ENCODE results near the gene CDKN2C. TPM values are rescaled to one million over a fixed set of nuclear protein-coding genes. Genes with fewer than 3 reads are reported as not detected.

CDKN2C gene
- total RNA-seq, 6 experiments from 2014 or later, result 1.2 to 6.7 (median 3.1) TPM

DNA sequence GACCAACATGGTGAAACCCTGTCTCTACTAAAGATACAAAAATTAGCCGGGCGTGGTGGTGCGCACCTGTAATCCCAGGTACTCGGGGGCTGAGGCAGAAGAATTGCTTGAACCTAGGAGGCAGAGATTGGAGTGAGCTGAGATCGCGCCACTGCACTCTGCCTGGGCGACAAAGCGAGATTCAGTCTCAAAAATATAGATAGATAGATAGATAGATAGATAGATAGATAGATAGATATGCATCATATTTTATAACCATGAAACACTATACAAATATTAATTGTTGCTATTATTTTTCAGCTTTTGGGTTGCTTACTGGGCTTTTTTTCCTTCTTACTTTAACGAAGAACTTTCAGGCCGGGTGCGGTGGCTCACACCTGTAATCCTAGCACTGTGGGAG, 5.2 kb upstream of the CDKN2C start:
- Histone ChIP-seq H3K36me3 (no peaks in the 10 kb centered on the region), H3K9me3 (no peaks in the 10 kb centered on the region), H3K4me3 (no peak overlapping the region), H3K27ac (no peak overlapping the region), H3K4me1 (peaks cover 0 to 8% (median 4%) of the 10 kb centered on the region in 4 donors), H3K27me3 (no peaks in the 10 kb centered on the region)
- WGBS (ENCODE audit: insufficient coverage, low coverage, low lambda C conversion rate, missing lambda C conversion rate), result 98% methylated on average over 11 of the region's 11 CpGs
- intact Hi-C loops (cut with DNase I), result no loop called here
- ATAC-seq (no peak), DNase-seq (no peak)
- no peak for TF ChIP-seq POLR2A (IDR thresholded peaks at IDR 0.05)
- TF ChIP-seq, protein P1, sequence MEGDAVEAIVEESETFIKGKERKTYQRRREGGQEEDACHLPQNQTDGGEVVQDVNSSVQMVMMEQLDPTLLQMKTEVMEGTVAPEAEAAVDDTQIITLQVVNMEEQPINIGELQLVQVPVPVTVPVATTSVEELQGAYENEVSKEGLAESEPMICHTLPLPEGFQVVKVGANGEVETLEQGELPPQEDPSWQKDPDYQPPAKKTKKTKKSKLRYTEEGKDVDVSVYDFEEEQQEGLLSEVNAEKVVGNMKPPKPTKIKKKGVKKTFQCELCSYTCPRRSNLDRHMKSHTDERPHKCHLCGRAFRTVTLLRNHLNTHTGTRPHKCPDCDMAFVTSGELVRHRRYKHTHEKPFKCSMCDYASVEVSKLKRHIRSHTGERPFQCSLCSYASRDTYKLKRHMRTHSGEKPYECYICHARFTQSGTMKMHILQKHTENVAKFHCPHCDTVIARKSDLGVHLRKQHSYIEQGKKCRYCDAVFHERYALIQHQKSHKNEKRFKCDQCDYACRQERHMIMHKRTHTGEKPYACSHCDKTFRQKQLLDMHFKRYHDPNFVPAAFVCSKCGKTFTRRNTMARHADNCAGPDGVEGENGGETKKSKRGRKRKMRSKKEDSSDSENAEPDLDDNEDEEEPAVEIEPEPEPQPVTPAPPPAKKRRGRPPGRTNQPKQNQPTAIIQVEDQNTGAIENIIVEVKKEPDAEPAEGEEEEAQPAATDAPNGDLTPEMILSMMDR (IDR thresholded peaks at IDR 0.05), result no peak

GRCh38 chr1:50966991-50967390, 3.1 kb upstream of the CDKN2C start:
- H3K4me1 ChIP-seq, result peaks cover 2 to 14% (median 4%) of the 10 kb centered on the region in 4 donors
- peak overlapping the region in 1 of 3 donors; percentile 75 for H3K4me3 ChIP-seq
- H3K27me3 ChIP-seq, result no peaks in the 10 kb centered on the region
- intact Hi-C loops (cut with DNase I), result no loop called here
- no peaks in the 10 kb centered on the region for H3K36me3 ChIP-seq
- TF ChIP-seq, protein P1 (IDR thresholded peaks at IDR 0.05), result no peak
- no peak for TF ChIP-seq POLR2A (IDR thresholded peaks at IDR 0.05)
- H3K9me3 ChIP-seq, result no peaks in the 10 kb centered on the region
- DNase-seq, result no peak
- 71% methylated on average over 3 of the region's 3 CpGs for WGBS (ENCODE audit: insufficient coverage, low coverage, low lambda C conversion rate, missing lambda C conversion rate)
- peak overlapping the region; percentile 95 to 96 (median 95) for H3K27ac ChIP-seq
- no peak for ATAC-seq

DNA sequence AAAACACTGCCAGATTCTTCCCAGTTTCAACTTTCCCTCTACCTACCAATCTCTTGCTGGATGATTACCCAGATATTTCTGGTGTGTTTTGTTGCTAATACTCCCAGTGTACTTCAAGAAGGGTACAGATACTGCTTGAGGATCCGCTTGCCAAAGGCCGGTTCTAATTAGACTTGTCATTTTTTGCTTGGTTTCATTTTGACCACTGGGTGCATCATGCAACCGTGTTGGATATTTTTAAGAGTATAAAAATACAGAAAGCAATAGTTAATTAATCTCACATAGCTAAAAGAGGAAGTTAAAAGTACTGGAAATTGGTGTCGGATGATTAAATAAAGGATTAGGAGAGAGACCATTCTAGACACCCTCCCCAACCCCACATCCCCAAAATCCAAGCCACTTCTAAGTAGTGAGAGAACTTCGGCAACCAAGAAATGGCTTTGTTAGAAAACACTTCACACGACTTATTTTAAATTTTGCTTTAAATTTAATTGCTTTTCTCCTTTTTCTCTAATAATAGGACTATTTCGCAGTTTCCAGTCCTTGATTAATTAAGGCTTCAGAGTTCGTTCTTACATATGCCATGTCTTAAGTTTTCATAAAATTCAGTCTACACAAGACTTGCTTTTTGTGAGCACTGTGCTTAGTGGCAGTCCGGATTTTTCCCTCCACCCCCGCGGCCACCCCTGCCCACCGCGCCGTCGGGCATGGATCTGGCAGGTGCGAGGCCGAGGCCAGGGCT, 2.5 kb upstream of the CDKN2C start:
- no peaks in the 10 kb centered on the region for H3K9me3 ChIP-seq
- no peak for DNase-seq
- H3K4me1 ChIP-seq, result peaks cover 2 to 14% (median 4%) of the 10 kb centered on the region in 4 donors
- no peaks in the 10 kb centered on the region for H3K36me3 ChIP-seq
- no peaks in the 10 kb centered on the region for H3K27me3 ChIP-seq
- peak overlapping the region; percentile 74 to 78 (median 75) for H3K4me3 ChIP-seq
- intact Hi-C loops (cut with DNase I), result no loop called here
- ATAC-seq, result no peak
- TF ChIP-seq, protein P1 (IDR thresholded peaks at IDR 0.05), result no peak
- no peak for TF ChIP-seq POLR2A (IDR thresholded peaks at IDR 0.05)
- 11% methylated on average over 17 of the region's 17 CpGs for WGBS (ENCODE audit: insufficient coverage, low coverage, low lambda C conversion rate, missing lambda C conversion rate)
- H3K27ac ChIP-seq, result peak overlapping the region; percentile 95 to 96 (median 95)

- H3K27me3 ChIP-seq, result no peaks in the 10 kb centered on the region
- H3K27ac ChIP-seq, result peak overlapping the region; percentile 95 to 96 (median 95)
- peak overlapping the region; percentile 74 to 78 (median 75) for H3K4me3 ChIP-seq
- DNase-seq (peak; percentile 95 to 96 (median 96)), ATAC-seq (peak; percentile 87 to 95 (median 90))
- peak; percentile 87 for TF ChIP-seq POLR2A (IDR thresholded peaks at IDR 0.05)
- TF ChIP-seq, protein P1 (IDR thresholded peaks at IDR 0.05), result peak; percentile 33 to 47 (median 38)
- intact Hi-C loops (cut with DNase I), result no loop called here
- 0% methylated on average over 36 of the region's 70 CpGs for WGBS (ENCODE audit: insufficient coverage, low coverage, low lambda C conversion rate, missing lambda C conversion rate)
- no peaks in the 10 kb centered on the region for H3K36me3 ChIP-seq
- H3K4me1 ChIP-seq, result peaks cover 2 to 14% (median 4%) of the 10 kb centered on the region in 4 donors
- no peaks in the 10 kb centered on the region for H3K9me3 ChIP-seq
Observed at GRCh38 chr1:50968158-50968820, 1.8 kb upstream of the CDKN2C start.

Data from right lobe of liver (tissue), 6 donors.